ENCODE results near the gene FCF1.

Gene FCF1

DNA sequence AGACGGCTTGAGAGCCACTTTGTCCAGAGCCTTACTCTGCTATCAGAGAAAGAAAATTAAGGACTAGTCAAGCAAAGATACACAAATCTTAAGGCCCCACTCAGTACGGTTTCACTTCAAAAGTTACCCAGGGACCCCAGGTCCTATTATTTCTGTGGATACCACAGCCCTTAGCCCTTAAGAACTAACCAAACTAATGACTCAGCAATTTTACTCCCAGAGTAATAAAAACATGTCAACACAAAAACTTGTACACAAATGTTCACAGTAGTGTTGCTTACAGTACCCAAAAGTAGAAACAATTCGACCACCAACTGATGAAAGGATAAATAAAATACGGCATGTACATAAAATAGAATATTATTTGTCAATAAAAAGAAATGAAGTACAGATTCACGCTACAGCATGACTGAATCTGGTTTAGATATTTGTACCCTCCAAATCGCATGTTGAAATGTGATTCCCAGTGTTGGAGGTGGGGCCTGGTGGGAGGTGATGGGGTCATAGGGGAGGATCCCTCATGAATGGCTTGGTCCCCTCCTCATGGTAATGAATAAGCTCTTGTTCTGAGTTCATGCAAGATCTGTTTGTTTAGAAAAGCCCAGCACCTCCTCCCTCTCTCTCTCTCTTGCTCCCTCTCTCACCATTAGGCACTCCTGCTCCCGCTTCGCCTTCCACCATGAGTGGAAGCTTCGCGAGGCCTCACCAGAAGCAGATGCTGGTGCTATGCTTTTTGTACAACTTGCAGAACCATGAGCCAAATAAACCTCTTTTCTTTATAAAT lies 30.6 kb upstream of the FCF1 start:
- H3K4me1 ChIP-seq (ENCODE audit: control insufficient read depth, insufficient read depth, low read length): no peaks in the 10 kb centered on the region
- 88 to 89% methylated on average over 8 to 10 of the region's 10 CpGs for WGBS, 2 experiments
- H3K27me3 ChIP-seq (ENCODE audit: control insufficient read depth, insufficient read depth, low read length, poor library complexity, severe bottlenecking): no peaks in the 10 kb centered on the region
- no peak overlapping the region for H3K27ac ChIP-seq (ENCODE audit: insufficient read depth, low read depth, low read length, poor library complexity, severe bottlenecking)
- no peaks in the 10 kb centered on the region for H3K9me3 ChIP-seq (ENCODE audit: control insufficient read depth, low read length)
- peaks cover 13% of the 10 kb centered on the region for H3K36me3 ChIP-seq (ENCODE audit: control insufficient read depth, insufficient read depth, low read length)
- H3K4me3 ChIP-seq (ENCODE audit: insufficient read depth, low read depth, low read length): no peak overlapping the region

DNA sequence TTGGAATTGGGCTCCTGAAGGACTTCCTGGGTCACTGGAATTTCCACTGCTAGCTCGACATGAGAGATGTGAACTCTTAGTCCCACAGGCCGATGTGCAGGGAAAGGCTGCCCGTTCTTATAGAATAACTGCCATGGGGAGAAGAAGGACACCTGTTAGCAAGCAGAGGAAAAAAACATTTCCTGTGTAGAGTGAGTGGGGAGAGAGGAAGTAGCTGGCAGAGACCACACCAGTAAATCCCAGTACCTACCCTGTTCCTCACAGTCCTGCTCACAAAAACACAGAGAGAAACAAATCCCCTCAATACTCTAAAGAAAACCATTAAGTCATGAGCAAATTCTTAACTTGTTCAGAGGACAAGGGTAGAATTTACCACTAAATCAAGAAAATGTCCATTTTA lies 29.5 kb upstream of the FCF1 start:
- Histone ChIP-seq H3K9me3 (ENCODE audit: control insufficient read depth, low read length) (no peaks in the 10 kb centered on the region), H3K4me1 (ENCODE audit: control insufficient read depth, insufficient read depth, low read length) (no peaks in the 10 kb centered on the region), H3K4me3 (ENCODE audit: insufficient read depth, low read depth, low read length) (no peak overlapping the region), H3K27me3 (ENCODE audit: control insufficient read depth, insufficient read depth, low read length, poor library complexity, severe bottlenecking) (no peaks in the 10 kb centered on the region), H3K27ac (ENCODE audit: insufficient read depth, low read depth, low read length, poor library complexity, severe bottlenecking) (no peak overlapping the region), H3K36me3 (ENCODE audit: control insufficient read depth, insufficient read depth, low read length) (peaks cover 13% of the 10 kb centered on the region)
- WGBS, 2 experiments: 96% methylated on average over 3 of the region's 3 CpGs

DNA sequence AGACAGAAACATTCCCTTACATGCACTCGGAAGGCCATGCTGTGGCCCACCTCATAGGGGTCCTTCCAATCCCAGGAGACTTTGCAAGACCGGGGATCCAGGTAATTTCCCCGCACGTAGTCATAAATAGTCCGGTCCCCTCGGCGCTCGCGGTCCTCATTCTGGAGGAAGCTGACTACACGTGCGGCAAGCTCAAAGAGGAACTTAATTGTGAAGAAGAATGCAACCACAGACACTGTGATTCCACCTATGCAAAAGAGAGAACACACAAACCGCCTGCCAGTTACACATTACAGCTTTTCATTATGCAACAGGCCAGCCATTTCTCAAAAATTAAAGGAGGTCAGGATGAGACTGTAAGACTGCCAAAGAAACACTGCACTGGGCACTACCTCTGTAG lies 28.5 kb upstream of the FCF1 start:
- H3K4me3 ChIP-seq (ENCODE audit: insufficient read depth, low read depth, low read length): no peak overlapping the region
- WGBS, 2 experiments: 95 to 99% methylated on average over 12 of the region's 12 CpGs
- H3K27me3 ChIP-seq (ENCODE audit: control insufficient read depth, insufficient read depth, low read length, poor library complexity, severe bottlenecking): no peaks in the 10 kb centered on the region
- peaks cover 13% of the 10 kb centered on the region for H3K36me3 ChIP-seq (ENCODE audit: control insufficient read depth, insufficient read depth, low read length)
- H3K4me1 ChIP-seq (ENCODE audit: control insufficient read depth, insufficient read depth, low read length): no peaks in the 10 kb centered on the region
- H3K9me3 ChIP-seq (ENCODE audit: control insufficient read depth, low read length): no peaks in the 10 kb centered on the region
- no peak overlapping the region for H3K27ac ChIP-seq (ENCODE audit: insufficient read depth, low read depth, low read length, poor library complexity, severe bottlenecking)

DNA sequence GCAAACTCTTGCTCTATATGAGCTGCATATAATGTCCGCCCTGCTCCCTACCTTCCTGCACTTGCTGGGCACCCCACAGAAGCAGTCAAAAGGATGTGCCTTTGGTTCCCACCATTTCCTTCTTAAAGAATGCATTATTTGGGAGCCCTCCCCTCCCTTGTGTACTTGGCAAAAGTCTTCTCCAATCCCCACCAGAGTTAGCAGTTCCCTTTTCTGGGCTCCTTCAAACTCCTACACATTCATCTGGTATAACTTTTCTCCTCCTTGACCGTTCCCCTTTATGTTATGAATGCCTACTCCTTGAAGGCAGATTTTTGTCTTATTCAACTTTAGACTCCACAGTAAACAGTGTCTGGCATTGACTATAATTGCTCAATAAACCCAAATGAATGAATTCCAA lies 27.9 kb upstream of the FCF1 start:
- Histone ChIP-seq H3K4me3 (ENCODE audit: insufficient read depth, low read depth, low read length) (no peak overlapping the region), H3K27ac (ENCODE audit: insufficient read depth, low read depth, low read length, poor library complexity, severe bottlenecking) (no peak overlapping the region), H3K4me1 (ENCODE audit: control insufficient read depth, insufficient read depth, low read length) (no peaks in the 10 kb centered on the region), H3K27me3 (ENCODE audit: control insufficient read depth, insufficient read depth, low read length, poor library complexity, severe bottlenecking) (no peaks in the 10 kb centered on the region), H3K36me3 (ENCODE audit: control insufficient read depth, insufficient read depth, low read length) (peaks cover 16% of the 10 kb centered on the region), H3K9me3 (ENCODE audit: control insufficient read depth, low read length) (no peaks in the 10 kb centered on the region)
- WGBS, 2 experiments: 97 to 100% methylated on average over 2 of the region's 2 CpGs

DNA sequence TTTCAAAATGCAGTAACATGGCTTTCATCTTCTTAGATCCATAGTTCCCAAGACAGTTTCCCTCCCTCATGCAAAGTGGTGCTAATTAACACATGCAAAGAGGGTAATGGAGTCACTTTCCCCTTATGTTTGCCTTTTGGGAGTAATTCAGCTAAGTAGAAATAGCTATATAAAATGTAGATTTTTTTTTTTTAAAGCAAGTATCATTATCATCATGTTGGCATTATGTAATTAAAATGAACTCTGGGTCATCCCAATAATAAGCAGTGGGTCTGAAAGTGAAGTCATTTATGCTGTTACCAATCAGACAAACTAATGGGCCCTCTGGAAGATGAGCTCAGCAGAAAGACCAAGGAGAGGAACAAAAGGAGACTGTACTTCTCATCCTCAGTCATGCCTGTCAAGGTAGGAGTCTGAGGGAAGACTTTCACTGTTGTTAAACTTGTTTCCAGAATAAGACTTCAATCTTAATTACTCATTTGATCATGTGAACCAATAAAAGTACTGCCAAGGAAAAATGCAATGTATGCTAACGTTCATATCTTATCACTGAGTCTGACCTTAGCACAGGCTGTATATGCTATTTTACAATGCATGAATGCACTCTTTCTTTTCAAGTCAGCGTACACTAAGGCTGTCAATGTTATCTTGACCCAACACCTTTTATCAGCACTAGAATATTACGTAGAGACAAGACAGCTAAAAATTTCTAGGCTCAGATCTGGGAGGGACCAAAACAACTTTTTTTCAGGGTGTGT lies 26.8 kb upstream of the FCF1 start:
- Histone ChIP-seq H3K27ac (ENCODE audit: insufficient read depth, low read depth, low read length, poor library complexity, severe bottlenecking) (no peak overlapping the region), H3K9me3 (ENCODE audit: control insufficient read depth, low read length) (no peaks in the 10 kb centered on the region), H3K36me3 (ENCODE audit: control insufficient read depth, insufficient read depth, low read length) (peaks cover 19% of the 10 kb centered on the region), H3K27me3 (ENCODE audit: control insufficient read depth, insufficient read depth, low read length, poor library complexity, severe bottlenecking) (no peaks in the 10 kb centered on the region), H3K4me3 (ENCODE audit: insufficient read depth, low read depth, low read length) (no peak overlapping the region), H3K4me1 (ENCODE audit: control insufficient read depth, insufficient read depth, low read length) (no peaks in the 10 kb centered on the region)
- 95 to 96% methylated on average over 3 of the region's 3 CpGs for WGBS, 2 experiments

DNA sequence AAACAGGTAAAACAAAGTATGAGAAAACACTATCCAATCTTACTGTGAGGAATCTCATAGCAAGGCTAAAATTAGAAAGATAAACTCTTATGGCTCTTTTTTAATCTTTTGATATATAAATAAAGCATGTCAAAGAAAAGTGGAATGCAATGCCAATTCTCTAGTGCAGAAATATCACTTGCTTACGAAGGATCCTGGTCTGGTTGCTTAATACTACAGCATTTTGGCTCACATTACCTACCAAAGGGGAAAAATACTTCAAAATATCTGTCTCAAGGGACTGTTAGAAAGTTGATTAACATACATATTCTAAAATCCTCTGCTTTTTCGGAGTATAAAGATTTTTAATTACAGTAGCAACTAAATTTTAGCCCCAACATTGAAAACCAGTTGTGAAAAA lies 21.5 kb upstream of the FCF1 start:
- Histone ChIP-seq H3K27ac (ENCODE audit: insufficient read depth, low read depth, low read length, poor library complexity, severe bottlenecking) (no peak overlapping the region), H3K27me3 (ENCODE audit: control insufficient read depth, insufficient read depth, low read length, poor library complexity, severe bottlenecking) (no peaks in the 10 kb centered on the region), H3K9me3 (ENCODE audit: control insufficient read depth, low read length) (no peaks in the 10 kb centered on the region), H3K4me3 (ENCODE audit: insufficient read depth, low read depth, low read length) (no peak overlapping the region), H3K36me3 (ENCODE audit: control insufficient read depth, insufficient read depth, low read length) (peaks cover 13% of the 10 kb centered on the region), H3K4me1 (ENCODE audit: control insufficient read depth, insufficient read depth, low read length) (no peaks in the 10 kb centered on the region)
- 88 to 100% methylated on average over 1 to 2 of the region's 2 CpGs for WGBS, 2 experiments

DNA sequence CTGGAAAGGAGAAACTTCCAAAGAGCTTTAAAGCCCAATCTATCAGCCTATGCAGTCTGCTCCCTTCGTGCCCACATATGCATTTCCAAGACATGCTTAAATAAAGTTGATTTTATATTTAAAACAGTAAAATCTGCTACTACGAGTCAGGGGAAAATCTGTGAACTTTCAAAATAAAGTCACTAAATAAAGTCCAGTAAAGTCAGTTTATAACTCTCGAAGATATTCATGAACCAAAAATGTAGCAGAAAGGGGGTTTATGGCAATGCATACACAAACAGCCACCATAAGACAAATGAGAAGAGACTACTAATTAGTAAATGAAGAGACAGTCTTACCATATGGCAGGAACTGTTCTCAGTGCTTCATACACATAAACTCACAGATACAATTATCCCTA lies 19.8 kb upstream of the FCF1 start:
- Histone ChIP-seq H3K27ac (ENCODE audit: insufficient read depth, low read depth, low read length, poor library complexity, severe bottlenecking) (no peak overlapping the region), H3K27me3 (ENCODE audit: control insufficient read depth, insufficient read depth, low read length, poor library complexity, severe bottlenecking) (no peaks in the 10 kb centered on the region), H3K4me1 (ENCODE audit: control insufficient read depth, insufficient read depth, low read length) (no peaks in the 10 kb centered on the region), H3K4me3 (ENCODE audit: insufficient read depth, low read depth, low read length) (no peak overlapping the region), H3K9me3 (ENCODE audit: control insufficient read depth, low read length) (no peaks in the 10 kb centered on the region), H3K36me3 (ENCODE audit: control insufficient read depth, insufficient read depth, low read length) (peaks cover 13% of the 10 kb centered on the region)
- WGBS, 2 experiments: 97% methylated on average over 2 of the region's 3 CpGs; no CpG with 5 or more reads in 1 of the 2 experiments

DNA sequence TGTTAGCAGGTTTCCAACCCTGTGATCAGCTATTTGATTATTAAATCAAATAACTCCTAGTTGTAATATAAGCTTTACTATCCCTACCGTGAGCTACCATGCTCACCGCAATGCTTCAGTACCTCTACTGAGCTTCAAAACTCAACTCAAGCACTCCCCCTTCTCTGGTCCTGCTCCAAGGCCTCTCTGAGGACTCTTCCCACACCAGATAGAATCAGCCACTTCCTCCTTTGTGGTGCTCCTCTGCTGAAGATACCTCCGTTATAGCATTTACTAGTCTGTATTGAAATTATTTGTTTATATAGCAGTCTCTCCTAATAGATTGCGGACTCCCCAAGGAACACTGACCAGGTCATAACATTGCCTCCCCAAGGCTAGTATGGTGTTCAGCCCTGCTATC lies 17.5 kb upstream of the FCF1 start:
- Histone ChIP-seq H3K4me3 (ENCODE audit: insufficient read depth, low read depth, low read length) (no peak overlapping the region), H3K4me1 (ENCODE audit: control insufficient read depth, insufficient read depth, low read length) (no peaks in the 10 kb centered on the region), H3K9me3 (ENCODE audit: control insufficient read depth, low read length) (no peaks in the 10 kb centered on the region), H3K36me3 (ENCODE audit: control insufficient read depth, insufficient read depth, low read length) (peaks cover 7% of the 10 kb centered on the region), H3K27ac (ENCODE audit: insufficient read depth, low read depth, low read length, poor library complexity, severe bottlenecking) (no peak overlapping the region), H3K27me3 (ENCODE audit: control insufficient read depth, insufficient read depth, low read length, poor library complexity, severe bottlenecking) (no peaks in the 10 kb centered on the region)
- WGBS, 2 experiments: 93 to 94% methylated on average over 3 to 4 of the region's 4 CpGs

DNA sequence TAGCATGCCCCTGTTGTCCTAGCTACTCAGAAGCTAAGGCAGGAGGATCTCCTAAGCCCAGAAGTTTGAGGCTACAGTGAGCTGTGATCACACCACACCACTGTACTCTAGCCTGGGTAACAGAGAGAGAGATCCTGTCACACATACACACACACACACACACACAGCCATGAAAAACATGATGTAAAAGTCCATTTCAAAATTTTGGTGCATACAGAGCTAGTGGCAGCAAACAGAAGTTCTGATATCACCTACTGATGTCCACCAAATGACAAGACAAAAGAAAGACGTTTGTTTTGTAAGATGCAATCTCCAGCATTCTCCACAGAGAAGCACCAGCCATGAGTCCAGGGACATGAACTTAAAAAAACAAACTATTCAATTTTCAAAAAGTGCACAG lies 15.9 kb upstream of the FCF1 start:
- Histone ChIP-seq H3K4me3 (ENCODE audit: insufficient read depth, low read depth, low read length) (no peak overlapping the region), H3K36me3 (ENCODE audit: control insufficient read depth, insufficient read depth, low read length) (peaks cover 1% of the 10 kb centered on the region), H3K27ac (ENCODE audit: insufficient read depth, low read depth, low read length, poor library complexity, severe bottlenecking) (no peak overlapping the region), H3K9me3 (ENCODE audit: control insufficient read depth, low read length) (no peaks in the 10 kb centered on the region), H3K27me3 (ENCODE audit: control insufficient read depth, insufficient read depth, low read length, poor library complexity, severe bottlenecking) (no peaks in the 10 kb centered on the region), H3K4me1 (ENCODE audit: control insufficient read depth, insufficient read depth, low read length) (no peaks in the 10 kb centered on the region)
- WGBS, 2 experiments: 84 to 97% methylated on average over 1 of the region's 1 CpG

DNA sequence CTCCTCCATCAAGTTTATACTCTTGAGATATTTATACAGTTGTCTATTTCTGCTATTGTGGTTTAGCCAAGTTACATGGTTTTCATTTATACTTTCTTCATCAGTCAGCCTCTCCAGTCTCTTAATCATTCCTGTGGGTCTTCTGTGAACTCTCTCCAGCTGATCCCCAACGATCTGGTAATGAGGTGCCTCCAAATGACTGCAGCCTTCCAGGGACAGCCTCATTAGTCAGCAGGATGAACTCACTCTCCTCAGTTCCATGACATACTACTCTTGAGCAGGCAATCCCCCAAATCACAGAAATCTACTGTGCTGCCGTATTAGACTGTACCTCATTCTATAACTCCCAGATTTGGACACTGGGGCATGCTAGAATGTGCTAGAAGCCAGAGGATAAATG lies 15.4 kb upstream of the FCF1 start:
- H3K27ac ChIP-seq (ENCODE audit: insufficient read depth, low read depth, low read length, poor library complexity, severe bottlenecking): no peak overlapping the region

More for the DNA sequence above, 15.4 kb upstream of the FCF1 start:
- Histone ChIP-seq H3K4me3 (ENCODE audit: insufficient read depth, low read depth, low read length) (no peak overlapping the region), H3K27me3 (ENCODE audit: control insufficient read depth, insufficient read depth, low read length, poor library complexity, severe bottlenecking) (no peaks in the 10 kb centered on the region), H3K36me3 (ENCODE audit: control insufficient read depth, insufficient read depth, low read length) (no peaks in the 10 kb centered on the region), H3K4me1 (ENCODE audit: control insufficient read depth, insufficient read depth, low read length) (no peaks in the 10 kb centered on the region), H3K9me3 (ENCODE audit: control insufficient read depth, low read length) (no peaks in the 10 kb centered on the region)
- WGBS, 2 experiments: 94 to 95% methylated on average over 2 of the region's 2 CpGs
